ENCODE results near the gene GARIN5B. TPM values are rescaled to one million over a fixed set of nuclear protein-coding genes. Genes with fewer than 3 reads are reported as not detected.

GARIN5B gene
- total and polyA plus RNA-seq, 2 donors (not counting 1 experiment from before 2014, with no cell fraction given), result not detected

DNA sequence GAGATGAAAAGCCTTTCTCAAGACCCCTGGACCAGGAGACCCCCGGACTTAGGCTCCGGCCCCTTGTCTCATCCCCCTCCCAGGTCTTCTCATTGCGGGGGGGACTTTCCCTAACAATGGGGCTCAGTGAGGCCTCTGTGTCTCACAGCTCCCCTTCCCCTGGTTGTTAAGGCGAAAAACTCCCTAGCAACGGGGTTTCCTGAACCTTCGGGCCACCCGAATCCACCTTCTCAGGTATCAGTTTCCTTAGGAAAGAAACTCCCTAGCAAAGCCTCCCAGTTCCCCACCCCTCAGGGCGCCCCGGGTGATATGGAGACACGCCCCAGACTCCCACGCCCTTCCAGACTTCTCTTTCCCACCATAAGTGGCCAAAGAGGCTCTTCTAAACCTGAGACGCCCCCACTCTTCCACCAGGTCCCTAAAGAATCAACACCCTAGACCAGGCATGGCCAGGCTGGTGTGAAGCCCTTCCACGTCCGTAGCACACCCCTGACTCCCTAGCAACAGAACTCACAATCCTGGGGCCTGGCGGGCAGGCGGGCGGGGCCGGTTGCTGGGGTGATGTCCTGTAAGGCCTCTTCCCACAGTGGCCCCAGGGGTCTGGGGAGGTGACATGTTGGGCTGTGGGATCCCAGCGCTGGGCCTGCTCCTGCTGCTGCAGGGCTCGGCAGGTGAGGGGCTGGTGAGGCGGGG, 13.3 kb upstream of the GARIN5B start, which contains the start of gene TMEM190:
Gene TMEM190, plus strand, starts transcription at position 586 of the 693 bp plus-strand sequence. Its CDS starts 28 bp downstream, at position 614.
- ChIA-PET CTCF (no interaction called here), POLR2A (interaction anchor here (0.6 kb wide), 1 partner anchor 38 kb away, joined by 3 read pairs; no protein-coding TSS in a partner anchor)
- no peak within 1 kb of the TSS for H3K9ac ChIP-seq (ENCODE audit: low read length)
- H3K9me3 Mint-ChIP-seq (ENCODE audit: insufficient read depth), result no peaks in the 10 kb centered on the region
- intact Hi-C loops (cut with micrococcal nuclease), result no loop called here
- ATAC-seq (ENCODE audit: low read depth) (no peak), DNase-seq (no peak)
- 59% methylated on average over 20 of the region's 21 CpGs for WGBS (ENCODE audit: insufficient coverage)
- H3K4me1 ChIP-seq (ENCODE audit: control insufficient read depth in 2 of 2, insufficient read depth in 2 of 2, low read length in 2 of 2), result no peaks in the 10 kb centered on the region
- no peaks in the 10 kb centered on the region for H4K20me1 ChIP-seq (ENCODE audit: control insufficient read depth, insufficient read depth, low read length, poor library complexity, severe bottlenecking)
- peaks cover 0 to 48% (median 17%) of the 10 kb centered on the region in 4 experiments for H3K27me3 ChIP-seq (replicated peaks in 1 of 4; ENCODE audit: control extremely low read depth in 1 of 4, control insufficient read depth in 3 of 4, insufficient read depth in 4 of 4, low read length in 3 of 4)
- H3K4me3 ChIP-seq (ENCODE audit: control extremely low read depth in 1 of 5, extremely low read depth in 1 of 5, insufficient read depth in 1 of 5, low read depth in 2 of 5, low read length in 4 of 5), result no peak within 1 kb of the TSS
- no peak within 1 kb of the TSS for H2AFZ ChIP-seq (ENCODE audit: insufficient read depth, low read depth, low read length, poor library complexity, severe bottlenecking)
- H3K9me3 ChIP-seq (ENCODE audit: control extremely low read depth in 1 of 3, control insufficient read depth in 2 of 3, insufficient read depth in 1 of 3, low read length in 2 of 3), result peaks cover 0 to 11% (median 0%) of the 10 kb centered on the region in 3 donors
- no peak for TF ChIP-seq EZH2 (IDR thresholded peaks at IDR 0.05; ENCODE audit: borderline replicate concordance, insufficient read depth, low read depth, low read length, poor library complexity, severe bottlenecking)
- TF ChIP-seq, protein P1, sequence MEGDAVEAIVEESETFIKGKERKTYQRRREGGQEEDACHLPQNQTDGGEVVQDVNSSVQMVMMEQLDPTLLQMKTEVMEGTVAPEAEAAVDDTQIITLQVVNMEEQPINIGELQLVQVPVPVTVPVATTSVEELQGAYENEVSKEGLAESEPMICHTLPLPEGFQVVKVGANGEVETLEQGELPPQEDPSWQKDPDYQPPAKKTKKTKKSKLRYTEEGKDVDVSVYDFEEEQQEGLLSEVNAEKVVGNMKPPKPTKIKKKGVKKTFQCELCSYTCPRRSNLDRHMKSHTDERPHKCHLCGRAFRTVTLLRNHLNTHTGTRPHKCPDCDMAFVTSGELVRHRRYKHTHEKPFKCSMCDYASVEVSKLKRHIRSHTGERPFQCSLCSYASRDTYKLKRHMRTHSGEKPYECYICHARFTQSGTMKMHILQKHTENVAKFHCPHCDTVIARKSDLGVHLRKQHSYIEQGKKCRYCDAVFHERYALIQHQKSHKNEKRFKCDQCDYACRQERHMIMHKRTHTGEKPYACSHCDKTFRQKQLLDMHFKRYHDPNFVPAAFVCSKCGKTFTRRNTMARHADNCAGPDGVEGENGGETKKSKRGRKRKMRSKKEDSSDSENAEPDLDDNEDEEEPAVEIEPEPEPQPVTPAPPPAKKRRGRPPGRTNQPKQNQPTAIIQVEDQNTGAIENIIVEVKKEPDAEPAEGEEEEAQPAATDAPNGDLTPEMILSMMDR (IDR thresholded peaks at IDR 0.05), result no peak
- H3K4me3 Mint-ChIP-seq, result no peak within 1 kb of the TSS
- no peaks in the 10 kb centered on the region for H3K4me1 Mint-ChIP-seq
- H3K4me2 ChIP-seq (replicated peaks; ENCODE audit: low read depth, low read length, poor library complexity, severe bottlenecking), result no peak within 1 kb of the TSS
- H3K27ac Mint-ChIP-seq, result no peak within 1 kb of the TSS
- H3K36me3 ChIP-seq (replicated peaks in 1 of 2; ENCODE audit: control extremely low read depth in 1 of 2, control insufficient read depth in 1 of 2, extremely low read depth in 1 of 2, insufficient read depth in 2 of 2, low read length in 1 of 2), result no peaks in the 10 kb centered on the region
- no peak within 1 kb of the TSS for H3K27ac ChIP-seq (ENCODE audit: low read length in 2 of 2)
- peaks cover 19% of the 10 kb centered on the region for H3K27me3 Mint-ChIP-seq
- H3K79me2 ChIP-seq (ENCODE audit: control insufficient read depth, insufficient read depth, low read length), result no peaks in the 10 kb centered on the region

Measured in B cell (primary cell).